ENCODE data around the gene RFNG. TPM values are rescaled to one million over a fixed set of nuclear protein-coding genes. Genes with fewer than 3 reads are reported as not detected.

The RFNG gene
- total RNA-seq, 1 donor from 2014 or later: 35.8 TPM

- no peak for DNase-seq (ENCODE audit: low read depth)
- no peak overlapping the region for H3K4me3 ChIP-seq (ENCODE audit: low read depth, low read length)
- TF ChIP-seq CTCF (conservative IDR thresholded peaks at IDR 0.05; ENCODE audit: low read depth, low read length): no peak
Observed at GRCh38 chr17:82006468-82007227, 45.0 kb downstream of the RFNG start.

GRCh38 chr17:82005701-82006348 lies 45.8 kb downstream of the RFNG start:
- no peak for DNase-seq (ENCODE audit: low read depth)
- TF ChIP-seq CTCF (conservative IDR thresholded peaks at IDR 0.05; ENCODE audit: low read depth, low read length): no peak
- no peak overlapping the region for H3K4me3 ChIP-seq (ENCODE audit: low read depth, low read length)

- no peak for DNase-seq (ENCODE audit: low read depth)
- H3K4me3 ChIP-seq (ENCODE audit: low read depth, low read length): no peak overlapping the region
- no peak for TF ChIP-seq CTCF (conservative IDR thresholded peaks at IDR 0.05; ENCODE audit: low read depth, low read length)
Observed at GRCh38 chr17:82004517-82005455, 46.8 kb downstream of the RFNG start.

GRCh38 chr17:82003411-82004381 lies 47.9 kb downstream of the RFNG start:
- DNase-seq (ENCODE audit: low read depth): peak; percentile 52
- TF ChIP-seq CTCF (conservative IDR thresholded peaks at IDR 0.05; ENCODE audit: low read depth, low read length): no peak
- H3K4me3 ChIP-seq (ENCODE audit: low read depth, low read length): no peak overlapping the region

- no peak overlapping the region for H3K4me3 ChIP-seq (ENCODE audit: low read depth, low read length)
- TF ChIP-seq CTCF (conservative IDR thresholded peaks at IDR 0.05; ENCODE audit: low read depth, low read length): no peak
- DNase-seq (ENCODE audit: low read depth): no peak
Observed at GRCh38 chr17:82001571-82002056, 50.0 kb downstream of the RFNG start.

Measured in epithelial cell of proximal tubule (primary cell).